ENCODE results near the gene OR10A4. TPM values are rescaled to one million over a fixed set of nuclear protein-coding genes. Genes with fewer than 3 reads are reported as not detected.

The OR10A4 gene
- total and polyA plus RNA-seq, 2 donors (not counting 1 experiment from before 2014, with no cell fraction given): not detected

DNA sequence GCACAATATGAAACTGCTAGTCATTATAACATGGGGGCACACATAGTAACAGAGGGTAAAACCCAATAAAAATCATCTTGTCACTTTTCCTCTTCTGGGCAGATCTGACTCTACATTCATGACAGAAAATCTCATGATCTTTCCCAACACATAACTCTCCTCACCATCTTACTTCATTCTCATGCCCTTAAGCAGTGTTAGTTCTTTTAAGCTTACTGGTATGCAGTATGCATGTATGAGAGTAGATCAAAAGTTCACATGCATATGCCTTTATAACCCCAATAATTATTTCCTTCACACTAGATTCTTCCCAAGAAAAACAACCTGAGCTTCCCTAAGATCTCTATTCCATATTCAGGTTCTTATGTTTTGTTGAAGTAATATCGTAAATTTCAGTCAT is 5.1 kb upstream of the OR10A4 start:
- Histone ChIP-seq H2AFZ (ENCODE audit: insufficient read depth, low read depth, low read length, poor library complexity, severe bottlenecking) (no peak overlapping the region), H3K27me3 (replicated peaks in 1 of 4; ENCODE audit: control extremely low read depth in 1 of 4, control insufficient read depth in 3 of 4, insufficient read depth in 4 of 4, low read length in 3 of 4) (no peaks in the 10 kb centered on the region), H3K9ac (ENCODE audit: low read length) (no peak overlapping the region), H3K4me3 (ENCODE audit: control extremely low read depth in 1 of 5, extremely low read depth in 1 of 5, insufficient read depth in 1 of 5, low read depth in 2 of 5, low read length in 4 of 5) (no peak overlapping the region), H3K27ac (ENCODE audit: low read length in 2 of 2) (no peak overlapping the region), H4K20me1 (ENCODE audit: control insufficient read depth, insufficient read depth, low read length, poor library complexity, severe bottlenecking) (no peaks in the 10 kb centered on the region), H3K4me2 (replicated peaks; ENCODE audit: low read depth, low read length, poor library complexity, severe bottlenecking) (no peak overlapping the region), H3K79me2 (ENCODE audit: control insufficient read depth, insufficient read depth, low read length) (no peaks in the 10 kb centered on the region), H3K4me1 (ENCODE audit: control insufficient read depth in 2 of 2, insufficient read depth in 2 of 2, low read length in 2 of 2) (no peaks in the 10 kb centered on the region), H3K36me3 (replicated peaks in 1 of 2; ENCODE audit: control extremely low read depth in 1 of 2, control insufficient read depth in 1 of 2, extremely low read depth in 1 of 2, insufficient read depth in 2 of 2, low read length in 1 of 2) (no peaks in the 10 kb centered on the region), H3K9me3 (ENCODE audit: control extremely low read depth in 1 of 3, control insufficient read depth in 2 of 3, insufficient read depth in 1 of 3, low read length in 2 of 3) (no peaks in the 10 kb centered on the region)
- no peaks in the 10 kb centered on the region for H3K4me1 Mint-ChIP-seq
- TF ChIP-seq EZH2 (IDR thresholded peaks at IDR 0.05; ENCODE audit: borderline replicate concordance, insufficient read depth, low read depth, low read length, poor library complexity, severe bottlenecking): no peak
- TF ChIP-seq, protein P1, sequence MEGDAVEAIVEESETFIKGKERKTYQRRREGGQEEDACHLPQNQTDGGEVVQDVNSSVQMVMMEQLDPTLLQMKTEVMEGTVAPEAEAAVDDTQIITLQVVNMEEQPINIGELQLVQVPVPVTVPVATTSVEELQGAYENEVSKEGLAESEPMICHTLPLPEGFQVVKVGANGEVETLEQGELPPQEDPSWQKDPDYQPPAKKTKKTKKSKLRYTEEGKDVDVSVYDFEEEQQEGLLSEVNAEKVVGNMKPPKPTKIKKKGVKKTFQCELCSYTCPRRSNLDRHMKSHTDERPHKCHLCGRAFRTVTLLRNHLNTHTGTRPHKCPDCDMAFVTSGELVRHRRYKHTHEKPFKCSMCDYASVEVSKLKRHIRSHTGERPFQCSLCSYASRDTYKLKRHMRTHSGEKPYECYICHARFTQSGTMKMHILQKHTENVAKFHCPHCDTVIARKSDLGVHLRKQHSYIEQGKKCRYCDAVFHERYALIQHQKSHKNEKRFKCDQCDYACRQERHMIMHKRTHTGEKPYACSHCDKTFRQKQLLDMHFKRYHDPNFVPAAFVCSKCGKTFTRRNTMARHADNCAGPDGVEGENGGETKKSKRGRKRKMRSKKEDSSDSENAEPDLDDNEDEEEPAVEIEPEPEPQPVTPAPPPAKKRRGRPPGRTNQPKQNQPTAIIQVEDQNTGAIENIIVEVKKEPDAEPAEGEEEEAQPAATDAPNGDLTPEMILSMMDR (IDR thresholded peaks at IDR 0.05): no peak
- ChIA-PET CTCF (no interaction called here), POLR2A (no interaction called here)
- H3K27ac Mint-ChIP-seq: no peak overlapping the region
- intact Hi-C loops (cut with micrococcal nuclease): no loop called here
- no peak overlapping the region for H3K4me3 Mint-ChIP-seq
- ATAC-seq (ENCODE audit: low read depth) (no peak), DNase-seq (no peak)
- H3K9me3 Mint-ChIP-seq (ENCODE audit: insufficient read depth): no peaks in the 10 kb centered on the region
- H3K27me3 Mint-ChIP-seq: no peaks in the 10 kb centered on the region
- WGBS (ENCODE audit: insufficient coverage): no CpG with 5 or more reads among the region's 1 CpG

DNA sequence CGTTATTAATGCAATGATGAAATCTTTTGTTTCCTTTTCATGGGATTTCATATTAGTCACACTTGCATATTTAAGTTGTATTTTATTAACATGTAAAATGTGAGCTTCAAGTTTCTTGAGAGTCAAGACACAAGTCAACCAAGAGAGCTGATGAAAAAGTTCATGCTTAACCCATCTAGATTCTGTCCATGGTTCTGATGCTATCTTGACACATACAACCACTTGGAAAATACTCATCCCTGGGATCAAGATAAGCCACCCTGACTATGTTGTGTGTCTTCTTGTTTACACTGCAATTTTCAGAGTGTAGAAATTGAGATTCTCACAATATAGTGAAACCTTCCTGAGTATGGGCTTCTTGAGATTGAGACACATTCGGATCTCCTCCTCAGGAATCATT is 664 bp upstream of the OR10A4 start:
- no peak overlapping the region for H3K4me3 Mint-ChIP-seq
- H3K27me3 ChIP-seq (replicated peaks in 1 of 4; ENCODE audit: control extremely low read depth in 1 of 4, control insufficient read depth in 3 of 4, insufficient read depth in 4 of 4, low read length in 3 of 4): peaks cover 0 to 6% (median 0%) of the 10 kb centered on the region in 4 experiments
- H4K20me1 ChIP-seq (ENCODE audit: control insufficient read depth, insufficient read depth, low read length, poor library complexity, severe bottlenecking): no peaks in the 10 kb centered on the region
- no peak for ATAC-seq (ENCODE audit: low read depth)
- H3K27ac ChIP-seq (ENCODE audit: low read length in 2 of 2): no peak overlapping the region
- no peaks in the 10 kb centered on the region for H3K79me2 ChIP-seq (ENCODE audit: control insufficient read depth, insufficient read depth, low read length)
- DNase-seq: no peak
- ChIA-PET CTCF (interaction anchor here (1.2 kb wide), 1 partner anchor 64 kb away, joined by 3 read pairs; no protein-coding TSS in a partner anchor), POLR2A (no interaction called here)
- peaks cover 0 to 3% (median 0%) of the 10 kb centered on the region in 3 donors for H3K9me3 ChIP-seq (ENCODE audit: control extremely low read depth in 1 of 3, control insufficient read depth in 2 of 3, insufficient read depth in 1 of 3, low read length in 2 of 3)
- no peaks in the 10 kb centered on the region for H3K4me1 ChIP-seq (ENCODE audit: control insufficient read depth in 2 of 2, insufficient read depth in 2 of 2, low read length in 2 of 2)
- H3K36me3 ChIP-seq (replicated peaks in 1 of 2; ENCODE audit: control extremely low read depth in 1 of 2, control insufficient read depth in 1 of 2, extremely low read depth in 1 of 2, insufficient read depth in 2 of 2, low read length in 1 of 2): no peaks in the 10 kb centered on the region
- H3K4me2 ChIP-seq (replicated peaks; ENCODE audit: low read depth, low read length, poor library complexity, severe bottlenecking): no peak overlapping the region
- H3K27me3 Mint-ChIP-seq: peaks cover 8% of the 10 kb centered on the region
- no peak overlapping the region for H3K27ac Mint-ChIP-seq
- H3K9me3 Mint-ChIP-seq (ENCODE audit: insufficient read depth): no peaks in the 10 kb centered on the region
- no peak overlapping the region for H3K9ac ChIP-seq (ENCODE audit: low read length)
- 80% methylated on average over 1 of the region's 2 CpGs for WGBS (ENCODE audit: insufficient coverage)
- no peak overlapping the region for H3K4me3 ChIP-seq (ENCODE audit: control extremely low read depth in 1 of 5, extremely low read depth in 1 of 5, insufficient read depth in 1 of 5, low read depth in 2 of 5, low read length in 4 of 5)
- intact Hi-C loops (cut with micrococcal nuclease): no loop called here
- no peak overlapping the region for H2AFZ ChIP-seq (ENCODE audit: insufficient read depth, low read depth, low read length, poor library complexity, severe bottlenecking)
- H3K4me1 Mint-ChIP-seq: no peaks in the 10 kb centered on the region
- TF ChIP-seq, protein P1 (IDR thresholded peaks at IDR 0.05): no peak
- no peak for TF ChIP-seq EZH2 (IDR thresholded peaks at IDR 0.05; ENCODE audit: borderline replicate concordance, insufficient read depth, low read depth, low read length, poor library complexity, severe bottlenecking)
